ENCODE results near the gene SPATA20.

DNA sequence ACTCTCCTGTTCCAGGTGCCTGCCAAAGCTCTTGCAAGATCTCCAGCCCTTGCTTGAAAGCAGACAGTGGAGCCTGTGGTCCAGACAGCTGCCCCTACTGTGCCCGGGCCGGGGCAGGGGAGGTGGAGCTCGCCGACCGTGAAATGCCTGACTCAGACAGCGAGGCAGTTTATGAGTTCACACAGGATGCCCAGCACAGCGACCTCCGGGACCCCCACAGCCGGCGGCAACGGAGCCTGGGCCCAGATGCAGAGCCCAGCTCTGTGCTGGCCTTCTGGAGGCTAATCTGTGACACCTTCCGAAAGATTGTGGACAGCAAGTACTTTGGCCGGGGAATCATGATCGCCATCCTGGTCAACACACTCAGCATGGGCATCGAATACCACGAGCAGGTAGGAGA lies 31.2 kb downstream of the SPATA20 start:
- TF ChIP-seq POLR2A (IDR thresholded peaks at IDR 0.05) (no peak), CTCF (IDR thresholded peaks at IDR 0.05) (no peak)

Data from heart left ventricle (tissue), 13 donors.